IMR-90 (cell line): ENCODE data around the gene PARVB. TPM values are rescaled to one million over a fixed set of nuclear protein-coding genes. Genes with fewer than 3 reads are reported as not detected.

Source experiments
- ATAC-seq: fragments of 200-7000 bp; cut with Tn5 transposase; 2 replicates; pipeline ENCODE4 v1.9.1; 2020; ENCODE audit warnings: low read depth, mild to moderate bottlenecking, moderate library complexity
- BruUV-seq: library from RNA; stranded (reverse); fragments of 400-500 nt; replicated peaks from 2 replicates; lab custom pipeline; 2021; lab: Mats Ljungman, UMichigan
- CTCF ChIA-PET: fragments of 300-600 bp; formaldehyde crosslinking; extraction: SDS; loops from one replicate; lab custom pipeline; 2021; ENCODE audit warnings: antibody characterized with exemption; lab: Yijun Ruan, JAX
- POLR2A ChIA-PET: fragments of 300-600 bp; sonication (Branson Sonifier 250); formaldehyde crosslinking; loops from one replicate; lab custom pipeline; 2022; ENCODE audit warnings: antibody characterized with exemption; ENCODE audit not compliant: unreplicated experiment; lab: Charles Lee
- DNase-seq: peaks from one replicate; pipeline ENCODE4 v3.0.0; 2013
- H2AFZ ChIP-seq: replicated peaks from 2 replicates; pipeline ENCODE3; 2013; ENCODE audit warnings: low read length, mild to moderate bottlenecking; ENCODE audit not compliant: poor library complexity
- H2AK5ac ChIP-seq: 2 replicates; pipeline ENCODE4 v1.6.1; 2013; ENCODE audit warnings: low read depth, low read length, inconsistent platforms
- H2AK9ac ChIP-seq: replicated peaks from 2 replicates; pipeline ENCODE3; 2013; ENCODE audit warnings: mild to moderate bottlenecking, low read depth, low read length, moderate library complexity; ENCODE audit not compliant: poor library complexity
- H2BK120ac ChIP-seq: 2 replicates; pipeline ENCODE4 v1.6.1; 2013; ENCODE audit warnings: low read depth, low read length, inconsistent platforms
- H2BK15ac ChIP-seq: 3 replicates; pipeline ENCODE4 v1.6.1; 2013; ENCODE audit warnings: low read depth, low read length, inconsistent platforms
- H2BK20ac ChIP-seq: 2 replicates; pipeline ENCODE4 v1.6.1; 2013; ENCODE audit warnings: low read depth, mild to moderate bottlenecking, inconsistent platforms, low read length, moderate library complexity
- H2BK5ac ChIP-seq: 2 replicates; pipeline ENCODE4 v1.6.1; 2013; ENCODE audit warnings: mild to moderate bottlenecking, low read depth, low read length, inconsistent platforms; ENCODE audit not compliant: poor library complexity, severe bottlenecking
- H3K14ac ChIP-seq: replicated peaks from 2 replicates; pipeline ENCODE4 v1.6.1; 2013; ENCODE audit warnings: low read depth, low read length, inconsistent platforms
- H3K18ac ChIP-seq: 2 replicates; pipeline ENCODE4 v1.6.1; 2013; ENCODE audit warnings: low read depth, low read length, control low read depth
- H3K23ac ChIP-seq: 2 replicates; pipeline ENCODE4 v1.6.1; 2013; ENCODE audit warnings: low read depth, low read length, inconsistent platforms
- H3K27ac ChIP-seq: 2 replicates; pipeline ENCODE4 v1.5.1; 2013; ENCODE audit warnings: mild to moderate bottlenecking, control low read depth, low read length; ENCODE audit not compliant: insufficient read depth
- H3K27me3 ChIP-seq: 2 replicates; pipeline ENCODE4 v1.6.1; 2013; ENCODE audit warnings: low read length; ENCODE audit not compliant: control insufficient read depth, insufficient read depth
- H3K36me3 ChIP-seq: 2 replicates; pipeline ENCODE4 v1.6.1; 2013; ENCODE audit warnings: low read length, mixed read lengths; ENCODE audit not compliant: control insufficient read depth, insufficient read depth
- H3K4ac ChIP-seq: 2 replicates; pipeline ENCODE4 v1.6.1; 2013; ENCODE audit warnings: low read depth, low read length, inconsistent platforms
- H3K4me1 ChIP-seq: 2 replicates; pipeline ENCODE4 v1.6.1; 2013; ENCODE audit warnings: low read length, mixed read lengths; ENCODE audit not compliant: control insufficient read depth, insufficient read depth
- H3K4me2 ChIP-seq: 2 replicates; pipeline ENCODE4 v1.6.1; 2013; ENCODE audit warnings: low read depth, mild to moderate bottlenecking, control low read depth, low read length, moderate library complexity
- H3K4me3 ChIP-seq: 2 replicates; pipeline ENCODE4 v1.5.1; 2013; ENCODE audit warnings: low read depth, mild to moderate bottlenecking, control low read depth, low read length, moderate library complexity; ENCODE audit not compliant: insufficient read depth
- H3K56ac ChIP-seq: 2 replicates; pipeline ENCODE4 v1.6.1; 2013; ENCODE audit warnings: low read length, inconsistent platforms; ENCODE audit not compliant: insufficient read depth; ENCODE audit errors: extremely low read depth
- H3K79me1 ChIP-seq, 2 experiments: 2 replicates each; pipeline ENCODE4 v1.6.1; 2013; ENCODE audit warnings: low read length in 2 of 2, inconsistent platforms in 1 of 2, low read depth in 1 of 2
- H3K9ac ChIP-seq: 2 replicates; pipeline ENCODE4 v1.6.1; 2013; ENCODE audit warnings: low read depth, low read length, control low read depth
- H3K9me1 ChIP-seq: 2 replicates; pipeline ENCODE4 v1.6.1; 2013; ENCODE audit warnings: low read length, inconsistent platforms; ENCODE audit not compliant: insufficient read depth
- H3K9me3 ChIP-seq: 2 replicates; pipeline ENCODE4 v1.6.1; 2013; ENCODE audit warnings: low read length; ENCODE audit not compliant: control insufficient read depth, insufficient read depth
- H4K20me1 ChIP-seq: 2 replicates; pipeline ENCODE4 v1.6.1; 2013; ENCODE audit warnings: low read length, inconsistent platforms; ENCODE audit not compliant: insufficient read depth
- H4K5ac ChIP-seq: 2 replicates; pipeline ENCODE4 v1.6.1; 2013; ENCODE audit warnings: mild to moderate bottlenecking, low read depth, low read length, control low read depth
- H4K8ac ChIP-seq, 2 experiments: 2 replicates each; pipeline ENCODE4 v1.6.1; 2013; ENCODE audit warnings: low read depth in 2 of 2, low read length in 2 of 2, control low read depth in 1 of 2, inconsistent platforms in 1 of 2
- H4K91ac ChIP-seq: 2 replicates; pipeline ENCODE4 v1.6.1; 2013; ENCODE audit warnings: low read depth, low read length, inconsistent platforms; ENCODE audit not compliant: insufficient read depth
- BHLHE40 ChIP-seq: fragments of 150-350 bp; IDR thresholded peaks from 2 replicates; pipeline ENCODE4 v1.6.1; 2016; ENCODE audit warnings: mild to moderate bottlenecking, low read depth, low read length
- CEBPB ChIP-seq: IDR thresholded peaks from 2 replicates; pipeline ENCODE4 v1.6.1; 2012; ENCODE audit warnings: low read depth, low read length, improper control_type of control experiment
- CHD1 ChIP-seq: IDR thresholded peaks from 2 replicates; pipeline ENCODE4 v1.6.1; 2012; ENCODE audit warnings: low read depth, low read length, improper control_type of control experiment
- FOS ChIP-seq: fragments of 150-350 bp; IDR thresholded peaks from 2 replicates; pipeline ENCODE4 v1.6.1; 2016; ENCODE audit warnings: low read depth, low read length
- MAFK ChIP-seq: IDR thresholded peaks from 2 replicates; pipeline ENCODE4 v1.6.1; 2012; ENCODE audit warnings: low read depth, low read length, improper control_type of control experiment
- MAZ ChIP-seq: IDR thresholded peaks from 2 replicates; pipeline ENCODE4 v1.6.1; 2012; ENCODE audit warnings: low read depth, mild to moderate bottlenecking, low read length, improper control_type of control experiment, moderate library complexity, borderline replicate concordance
- MXI1 ChIP-seq: IDR thresholded peaks from 2 replicates; pipeline ENCODE4 v1.6.1; 2012; ENCODE audit warnings: low read depth, mild to moderate bottlenecking, low read length, moderate library complexity, borderline replicate concordance
- NFE2L2 ChIP-seq: fragments of 150-350 bp; IDR thresholded peaks from 2 replicates; pipeline ENCODE4 v1.6.1; 2016; ENCODE audit warnings: low read depth, mild to moderate bottlenecking, low read length
- POLR2A ChIP-seq: IDR thresholded peaks from 2 replicates; pipeline ENCODE4 v1.6.1; 2012; ENCODE audit warnings: mild to moderate bottlenecking, low read depth, low read length
- RAD21 ChIP-seq: IDR thresholded peaks from 2 replicates; pipeline ENCODE4 v1.6.1; 2012; ENCODE audit warnings: low read length, improper control_type of control experiment
- RCOR1 ChIP-seq: IDR thresholded peaks from 2 replicates; pipeline ENCODE4 v1.6.1; 2012; ENCODE audit warnings: mild to moderate bottlenecking, low read length, improper control_type of control experiment; ENCODE audit not compliant: insufficient replicate concordance
- RFX5 ChIP-seq: IDR thresholded peaks from 2 replicates; pipeline ENCODE4 v1.8.0; 2012; ENCODE audit warnings: low read depth, mild to moderate bottlenecking, low read length, moderate library complexity
- SMC3 ChIP-seq: fragments of 150-350 bp; IDR thresholded peaks from 2 replicates; pipeline ENCODE4 v1.6.1; 2016; ENCODE audit warnings: low read depth, mild to moderate bottlenecking, antibody characterized with exemption, low read length, moderate library complexity
- WGBS, 2 experiments: methylation state at CpG; one replicate each; pipeline versions ENCODE4 v1.1.5 to v1.1.7; 2013; ENCODE audit warnings: missing lambda C conversion rate in 2 of 2; ENCODE audit not compliant: insufficient read length in 1 of 2; ENCODE audit errors: extremely low coverage in 2 of 2; 5-methylcytosine and 5-hydroxymethylcytosine counted together
- dilution Hi-C: fragments of 300-500 bp; cut with HindIII; formaldehyde crosslinking; loops from one replicate; pipeline ENCODE4 v1.14.3; 2018; ENCODE audit warnings: low sequenced_read_pairs; ENCODE audit not compliant: unreplicated experiment
- in situ Hi-C: fragments of 300-500 bp; cut with MboI; formaldehyde crosslinking; loops from 3 replicates; pipeline ENCODE4 v1.14.3; 2019; ENCODE audit warnings: low sequenced_read_pairs, inconsistent platforms, mixed read lengths
- intact Hi-C: fragments of 100-400 bp; cut with micrococcal nuclease; formaldehyde crosslinking; loops from 2 replicates; pipeline ENCODE4 v1.10.0; 2022
- polyA plus RNA-seq, 3 experiments: library from polyadenylated mRNA; depleted of rRNA; stranded (reverse); fragments of >200 nt; gene quantifications; 2 replicates each; pipeline ENCODE4 v1.2.3, GENCODE V29; 2012; ENCODE audit warnings: low replicate concordance in 1 of 3
- total RNA-seq: library from RNA; depleted of rRNA; stranded (reverse); fragments of >200 nt; gene quantifications from 2 replicates; pipeline ENCODE4 v1.2.3, GENCODE V29; 2012
- TF ChIP-seq, protein P1 (sequence below): conservative IDR thresholded peaks from 2 replicates; pipeline ENCODE4 v1.5.1; 2012; ENCODE audit warnings: mild to moderate bottlenecking, low read depth, low read length, improper control_type of control experiment
- TF ChIP-seq, protein P2 (sequence below): fragments of 150-350 bp; IDR thresholded peaks from 2 replicates; pipeline ENCODE4 v1.6.1; 2016; ENCODE audit warnings: low read depth, mild to moderate bottlenecking, low read length, moderate library complexity, borderline replicate concordance
- TF ChIP-seq, protein P3 (sequence below): fragments of 150-350 bp; IDR thresholded peaks from 2 replicates; pipeline ENCODE4 v1.6.1; 2017; ENCODE audit warnings: mild to moderate bottlenecking, antibody characterized with exemption, low read length, low read depth

Gene PARVB
- total and polyA plus RNA-seq, 2 of the 4 experiments (the other 2 are of a cell fraction), result 44.3 to 53.9 TPM

DNA sequence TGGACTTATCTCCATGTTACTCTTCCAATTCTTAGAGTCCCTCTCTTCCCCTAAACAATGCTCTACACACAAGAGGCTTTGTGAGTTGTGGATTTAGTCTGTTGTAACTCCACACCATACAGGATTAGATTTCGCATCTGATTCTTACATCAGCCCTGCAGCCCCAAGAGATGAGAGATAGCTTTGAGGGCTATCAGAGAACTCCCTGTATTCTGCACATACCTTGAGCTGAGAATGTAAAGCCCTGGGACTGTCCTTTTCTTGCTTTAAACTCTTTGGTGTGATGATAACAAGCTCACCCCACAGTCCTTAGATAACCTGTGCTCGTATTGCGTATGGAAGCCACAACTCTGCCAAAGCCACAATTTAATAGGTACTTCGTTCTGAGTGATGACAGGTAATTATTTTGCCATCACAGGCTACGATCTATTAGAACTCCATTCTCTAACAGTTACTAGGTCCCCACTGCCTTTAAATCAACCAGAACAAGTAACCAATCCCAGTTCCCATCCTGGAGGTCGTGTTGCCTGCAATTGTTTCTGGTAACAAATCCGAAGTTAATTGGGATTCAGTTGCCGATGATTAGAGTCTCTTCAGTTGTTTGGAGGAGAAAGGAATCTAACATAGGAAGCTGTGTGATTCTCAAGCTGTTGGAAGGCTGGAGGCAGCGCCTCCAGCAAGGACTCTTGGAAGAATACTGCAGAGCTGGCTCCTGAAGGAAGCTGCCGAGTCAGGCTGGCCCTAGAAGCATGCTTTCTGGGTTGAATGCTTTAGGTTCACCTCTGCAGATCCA, 155.3 kb downstream of the PARVB start:
- in situ Hi-C loops, result no loop called here
- no TSS peak for BruUV-seq
- H3K27ac ChIP-seq, result no peak overlapping the region
- no peaks in the 10 kb centered on the region for H3K9me3 ChIP-seq
- H4K8ac ChIP-seq, result no peak overlapping the region
- DNase-seq (no peak), ATAC-seq (no peak; the same call in 1 of the 2 replicates)
- intact Hi-C loops, result no loop called here
- no peak overlapping the region for H2BK5ac ChIP-seq
- CTCF ChIA-PET, result no interaction called here
- no peaks in the 10 kb centered on the region for H3K9me1 ChIP-seq
- no peak overlapping the region for H3K9ac ChIP-seq
- no peak overlapping the region for H3K14ac ChIP-seq
- H3K4me2 ChIP-seq, result no peak overlapping the region
- no peak overlapping the region for H4K91ac ChIP-seq
- no peak overlapping the region for H2BK120ac ChIP-seq
- no peak overlapping the region for H4K5ac ChIP-seq
- H2AFZ ChIP-seq, result no peak overlapping the region
- H3K79me1 ChIP-seq, result no peaks in the 10 kb centered on the region
- no CpG with 5 or more reads among the region's 10 CpGs for WGBS, 2 experiments
- H4K20me1 ChIP-seq, result no peaks in the 10 kb centered on the region; the same call in 1 of the 2 replicates
- no peak overlapping the region for H3K18ac ChIP-seq
- H2AK5ac ChIP-seq, result no peak overlapping the region
- H2AK9ac ChIP-seq, result no peak overlapping the region
- TF ChIP-seq, protein P1, sequence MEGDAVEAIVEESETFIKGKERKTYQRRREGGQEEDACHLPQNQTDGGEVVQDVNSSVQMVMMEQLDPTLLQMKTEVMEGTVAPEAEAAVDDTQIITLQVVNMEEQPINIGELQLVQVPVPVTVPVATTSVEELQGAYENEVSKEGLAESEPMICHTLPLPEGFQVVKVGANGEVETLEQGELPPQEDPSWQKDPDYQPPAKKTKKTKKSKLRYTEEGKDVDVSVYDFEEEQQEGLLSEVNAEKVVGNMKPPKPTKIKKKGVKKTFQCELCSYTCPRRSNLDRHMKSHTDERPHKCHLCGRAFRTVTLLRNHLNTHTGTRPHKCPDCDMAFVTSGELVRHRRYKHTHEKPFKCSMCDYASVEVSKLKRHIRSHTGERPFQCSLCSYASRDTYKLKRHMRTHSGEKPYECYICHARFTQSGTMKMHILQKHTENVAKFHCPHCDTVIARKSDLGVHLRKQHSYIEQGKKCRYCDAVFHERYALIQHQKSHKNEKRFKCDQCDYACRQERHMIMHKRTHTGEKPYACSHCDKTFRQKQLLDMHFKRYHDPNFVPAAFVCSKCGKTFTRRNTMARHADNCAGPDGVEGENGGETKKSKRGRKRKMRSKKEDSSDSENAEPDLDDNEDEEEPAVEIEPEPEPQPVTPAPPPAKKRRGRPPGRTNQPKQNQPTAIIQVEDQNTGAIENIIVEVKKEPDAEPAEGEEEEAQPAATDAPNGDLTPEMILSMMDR, result no peak
- no peak for TF ChIP-seq MAZ
- TF ChIP-seq, protein P2, sequence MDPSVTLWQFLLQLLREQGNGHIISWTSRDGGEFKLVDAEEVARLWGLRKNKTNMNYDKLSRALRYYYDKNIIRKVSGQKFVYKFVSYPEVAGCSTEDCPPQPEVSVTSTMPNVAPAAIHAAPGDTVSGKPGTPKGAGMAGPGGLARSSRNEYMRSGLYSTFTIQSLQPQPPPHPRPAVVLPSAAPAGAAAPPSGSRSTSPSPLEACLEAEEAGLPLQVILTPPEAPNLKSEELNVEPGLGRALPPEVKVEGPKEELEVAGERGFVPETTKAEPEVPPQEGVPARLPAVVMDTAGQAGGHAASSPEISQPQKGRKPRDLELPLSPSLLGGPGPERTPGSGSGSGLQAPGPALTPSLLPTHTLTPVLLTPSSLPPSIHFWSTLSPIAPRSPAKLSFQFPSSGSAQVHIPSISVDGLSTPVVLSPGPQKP, result no peak
- TF ChIP-seq, protein P3, sequence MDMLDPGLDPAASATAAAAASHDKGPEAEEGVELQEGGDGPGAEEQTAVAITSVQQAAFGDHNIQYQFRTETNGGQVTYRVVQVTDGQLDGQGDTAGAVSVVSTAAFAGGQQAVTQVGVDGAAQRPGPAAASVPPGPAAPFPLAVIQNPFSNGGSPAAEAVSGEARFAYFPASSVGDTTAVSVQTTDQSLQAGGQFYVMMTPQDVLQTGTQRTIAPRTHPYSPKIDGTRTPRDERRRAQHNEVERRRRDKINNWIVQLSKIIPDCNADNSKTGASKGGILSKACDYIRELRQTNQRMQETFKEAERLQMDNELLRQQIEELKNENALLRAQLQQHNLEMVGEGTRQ, result no peak
- TF ChIP-seq FOS, result no peak
- no peak for TF ChIP-seq MAFK
- TF ChIP-seq RFX5, result no peak
- TF ChIP-seq RAD21, result no peak
- TF ChIP-seq CEBPB, result no peak
- TF ChIP-seq CHD1, result no peak
- no peak for TF ChIP-seq MXI1
- no peak for TF ChIP-seq POLR2A
- TF ChIP-seq NFE2L2, result no peak
- no peak for TF ChIP-seq SMC3
- no peak for TF ChIP-seq RCOR1
- TF ChIP-seq BHLHE40, result no peak
- H3K27me3 ChIP-seq, result peaks cover 24% of the 10 kb centered on the region
- no peaks in the 10 kb centered on the region for H3K36me3 ChIP-seq
- POLR2A ChIA-PET, result no interaction called here
- no peak overlapping the region for H3K56ac ChIP-seq
- H3K23ac ChIP-seq, result no peak overlapping the region
- no peak overlapping the region for H2BK20ac ChIP-seq
- no peak overlapping the region for H3K4ac ChIP-seq
- H3K4me1 ChIP-seq, result no peaks in the 10 kb centered on the region
- H3K4me3 ChIP-seq, result no peak overlapping the region
- dilution Hi-C loops, result no loop called here
- H2BK15ac ChIP-seq, result no peak overlapping the region
